Stimulated activated naive CD8-positive, alpha-beta T cell treated with anti-CD3 and anti-CD28 coated beads, Interleukin-15, Interleukin-2, amounts not matched to agents 100 ng/mL and 50 ng/mL, for 24 hours (primary cell): ENCODE data around the gene FLT1.
A peak's percentile ranks its signal among the peaks of the same experiment; 100 is the strongest.

Experiments
- H3K27ac Mint-ChIP-seq: one replicate; pipeline ENCODE4 v1.8.0; 2021; ENCODE audit warnings: mild to moderate bottlenecking, mixed read lengths
- H3K27me3 Mint-ChIP-seq: one replicate; pipeline ENCODE4 v1.8.0; 2021; ENCODE audit warnings: mixed read lengths
- H3K36me3 Mint-ChIP-seq: one replicate; pipeline ENCODE4 v1.8.0; 2021; ENCODE audit warnings: low read depth, mixed read lengths
- H3K4me1 Mint-ChIP-seq: one replicate; pipeline ENCODE4 v1.8.0; 2021; ENCODE audit warnings: low read depth, mixed read lengths
- H3K4me3 Mint-ChIP-seq: one replicate; pipeline ENCODE4 v1.8.0; 2021; ENCODE audit warnings: mild to moderate bottlenecking, mixed read lengths
- H3K9me3 Mint-ChIP-seq: one replicate; pipeline ENCODE4 v1.8.0; 2021; ENCODE audit warnings: mixed read lengths

FLT1 gene

GRCh38 chr13:28494778-28495537, at the start of gene FLT1:
Gene FLT1, minus strand, starts transcription at chr13:28495128. Its CDS starts 285 bp downstream, at chr13:28494843.
- Mint-ChIP-seq H3K36me3 (peaks cover 4% of the 10 kb centered on the region), H3K27me3 (peaks cover 61% of the 10 kb centered on the region)

GRCh38 chr13:28544026-28544425, 49.1 kb upstream of the FLT1 start:
- Mint-ChIP-seq H3K4me3 (no peak overlapping the region), H3K9me3 (peaks cover 16% of the 10 kb centered on the region), H3K27me3 (peaks cover 17% of the 10 kb centered on the region), H3K4me1 (peaks cover 27% of the 10 kb centered on the region), H3K36me3 (no peaks in the 10 kb centered on the region), H3K27ac (no peak overlapping the region)

More at GRCh38 chr13:28494778-28495537, at the start of gene FLT1:
- Mint-ChIP-seq H3K27ac (no peak within 1 kb of the TSS), H3K9me3 (no peaks in the 10 kb centered on the region), H3K4me1 (peaks cover 32% of the 10 kb centered on the region), H3K4me3 (peak within 1 kb of the TSS; percentile 75)

GRCh38 chr13:28542804-28543203, 47.9 kb upstream of the FLT1 start:
- H3K36me3 Mint-ChIP-seq: no peaks in the 10 kb centered on the region
- H3K27me3 Mint-ChIP-seq: peaks cover 24% of the 10 kb centered on the region
- H3K4me3 Mint-ChIP-seq: no peak overlapping the region
- H3K27ac Mint-ChIP-seq: no peak overlapping the region
- peaks cover 32% of the 10 kb centered on the region for H3K4me1 Mint-ChIP-seq
- peaks cover 16% of the 10 kb centered on the region for H3K9me3 Mint-ChIP-seq

GRCh38 chr13:28541966-28542365, 47.0 kb upstream of the FLT1 start:
- peaks cover 16% of the 10 kb centered on the region for H3K9me3 Mint-ChIP-seq
- H3K36me3 Mint-ChIP-seq: no peaks in the 10 kb centered on the region
- H3K4me1 Mint-ChIP-seq: peaks cover 32% of the 10 kb centered on the region
- H3K4me3 Mint-ChIP-seq: no peak overlapping the region
- H3K27me3 Mint-ChIP-seq: peaks cover 26% of the 10 kb centered on the region
- peak overlapping the region; percentile 18 for H3K27ac Mint-ChIP-seq

- peaks cover 32% of the 10 kb centered on the region for H3K4me1 Mint-ChIP-seq
- H3K27ac Mint-ChIP-seq: peak overlapping the region; percentile 14
- H3K27me3 Mint-ChIP-seq: peaks cover 32% of the 10 kb centered on the region
- no peak overlapping the region for H3K4me3 Mint-ChIP-seq
- peaks cover 16% of the 10 kb centered on the region for H3K9me3 Mint-ChIP-seq
- no peaks in the 10 kb centered on the region for H3K36me3 Mint-ChIP-seq
Observed at GRCh38 chr13:28540612-28541011, 45.7 kb upstream of the FLT1 start.

GRCh38 chr13:28539625-28540286, 44.8 kb upstream of the FLT1 start:
- H3K4me3 Mint-ChIP-seq: no peak overlapping the region
- H3K36me3 Mint-ChIP-seq: no peaks in the 10 kb centered on the region
- peaks cover 31% of the 10 kb centered on the region for H3K27me3 Mint-ChIP-seq
- peaks cover 16% of the 10 kb centered on the region for H3K9me3 Mint-ChIP-seq
- H3K4me1 Mint-ChIP-seq: peaks cover 32% of the 10 kb centered on the region
- peak overlapping the region; percentile 53 for H3K27ac Mint-ChIP-seq

- no peaks in the 10 kb centered on the region for H3K36me3 Mint-ChIP-seq
- no peak overlapping the region for H3K4me3 Mint-ChIP-seq
- H3K27me3 Mint-ChIP-seq: peaks cover 27% of the 10 kb centered on the region
- H3K4me1 Mint-ChIP-seq: peaks cover 32% of the 10 kb centered on the region
- peaks cover 7% of the 10 kb centered on the region for H3K9me3 Mint-ChIP-seq
- no peak overlapping the region for H3K27ac Mint-ChIP-seq
Observed at GRCh38 chr13:28538932-28539331, 44.0 kb upstream of the FLT1 start.

GRCh38 chr13:28537171-28537570, 42.2 kb upstream of the FLT1 start:
- Mint-ChIP-seq H3K36me3 (no peaks in the 10 kb centered on the region), H3K9me3 (no peaks in the 10 kb centered on the region), H3K27ac (no peak overlapping the region), H3K27me3 (peaks cover 37% of the 10 kb centered on the region), H3K4me3 (no peak overlapping the region), H3K4me1 (peaks cover 32% of the 10 kb centered on the region)

- Mint-ChIP-seq H3K4me1 (peaks cover 25% of the 10 kb centered on the region), H3K27ac (no peak overlapping the region), H3K9me3 (no peaks in the 10 kb centered on the region), H3K4me3 (no peak overlapping the region), H3K27me3 (peaks cover 37% of the 10 kb centered on the region), H3K36me3 (no peaks in the 10 kb centered on the region)
Observed at GRCh38 chr13:28536371-28536770, 41.4 kb upstream of the FLT1 start.

GRCh38 chr13:28535734-28536133, 40.8 kb upstream of the FLT1 start:
- H3K4me3 Mint-ChIP-seq: no peak overlapping the region
- peaks cover 37% of the 10 kb centered on the region for H3K27me3 Mint-ChIP-seq
- no peak overlapping the region for H3K27ac Mint-ChIP-seq
- no peaks in the 10 kb centered on the region for H3K36me3 Mint-ChIP-seq
- no peaks in the 10 kb centered on the region for H3K9me3 Mint-ChIP-seq
- peaks cover 20% of the 10 kb centered on the region for H3K4me1 Mint-ChIP-seq

GRCh38 chr13:28534801-28535200, 39.9 kb upstream of the FLT1 start:
- H3K36me3 Mint-ChIP-seq: no peaks in the 10 kb centered on the region
- peaks cover 11% of the 10 kb centered on the region for H3K4me1 Mint-ChIP-seq
- no peak overlapping the region for H3K27ac Mint-ChIP-seq
- H3K4me3 Mint-ChIP-seq: no peak overlapping the region
- no peaks in the 10 kb centered on the region for H3K9me3 Mint-ChIP-seq
- peaks cover 37% of the 10 kb centered on the region for H3K27me3 Mint-ChIP-seq

- no peaks in the 10 kb centered on the region for H3K9me3 Mint-ChIP-seq
- no peak overlapping the region for H3K4me3 Mint-ChIP-seq
- peaks cover 7% of the 10 kb centered on the region for H3K4me1 Mint-ChIP-seq
- H3K36me3 Mint-ChIP-seq: no peaks in the 10 kb centered on the region
- peaks cover 39% of the 10 kb centered on the region for H3K27me3 Mint-ChIP-seq
- H3K27ac Mint-ChIP-seq: no peak overlapping the region
Observed at GRCh38 chr13:28534210-28534609, 39.3 kb upstream of the FLT1 start.

GRCh38 chr13:28533441-28534166, 38.7 kb upstream of the FLT1 start:
- Mint-ChIP-seq H3K27me3 (peaks cover 41% of the 10 kb centered on the region), H3K36me3 (no peaks in the 10 kb centered on the region), H3K9me3 (no peaks in the 10 kb centered on the region), H3K27ac (no peak overlapping the region), H3K4me1 (peaks cover 1% of the 10 kb centered on the region), H3K4me3 (peak overlapping the region; percentile 55)

- H3K4me1 Mint-ChIP-seq: no peaks in the 10 kb centered on the region
- H3K27me3 Mint-ChIP-seq: peaks cover 42% of the 10 kb centered on the region
- H3K27ac Mint-ChIP-seq: no peak overlapping the region
- H3K36me3 Mint-ChIP-seq: no peaks in the 10 kb centered on the region
- peak overlapping the region; percentile 55 for H3K4me3 Mint-ChIP-seq
- no peaks in the 10 kb centered on the region for H3K9me3 Mint-ChIP-seq
Observed at GRCh38 chr13:28533125-28533436, 38.2 kb upstream of the FLT1 start.
